Gastroesophageal sphincter (tissue), 3 donors: Measurements from ENCODE around the gene SLC7A11.

Source experiments
- EP300 ChIP-seq: sonication (generic); formaldehyde crosslinking; IDR thresholded peaks from one replicate; pipeline ENCODE4 v1.6.1; 2017; ENCODE audit warnings: antibody characterized with exemption, mild to moderate bottlenecking
- POLR2A ChIP-seq, 2 donors: fragments of 450-650 bp; IDR thresholded peaks; one replicate each; pipeline ENCODE4 v1.6.1; 2017; ENCODE audit warnings: antibody characterized with exemption in 2 of 2, mild to moderate bottlenecking in 2 of 2, moderate library complexity in 1 of 2
- POLR2AphosphoS5 ChIP-seq: sonication (generic); formaldehyde crosslinking; IDR thresholded peaks from one replicate; pipeline ENCODE4 v1.6.1; 2017; ENCODE audit warnings: antibody characterized with exemption
- TF ChIP-seq, protein P1 (sequence below), 4 experiments: fragments of 200-600 bp in 2 of 4; fragments of 450-650 bp in 2 of 4; sonication (generic) in 1 of 4; IDR thresholded peaks; one replicate each; pipeline ENCODE4 v1.5.1; 2017 to 2019; ENCODE audit warnings: antibody characterized with exemption in 4 of 4, mild to moderate bottlenecking in 2 of 4, moderate library complexity in 2 of 4

DNA sequence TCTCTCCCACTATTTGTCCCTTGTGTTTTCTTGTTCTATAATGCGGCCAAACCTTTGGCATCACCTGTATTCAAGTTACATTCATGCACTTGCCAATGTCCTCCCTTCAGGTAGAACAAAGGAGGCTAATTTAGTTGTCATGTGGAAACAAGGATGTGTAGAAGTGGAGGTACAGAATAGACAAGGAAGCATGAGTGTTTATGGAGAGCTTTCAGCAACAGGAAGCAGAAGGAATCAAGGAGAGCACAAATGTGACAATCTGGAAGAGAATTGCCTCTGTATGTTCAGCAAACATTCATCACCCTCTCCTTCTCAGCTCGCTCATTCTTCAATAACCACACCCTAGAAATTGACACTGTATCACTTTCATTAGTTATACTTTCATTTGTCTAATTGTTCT, 103.4 kb downstream of the SLC7A11 start:
- TF ChIP-seq, protein P1, sequence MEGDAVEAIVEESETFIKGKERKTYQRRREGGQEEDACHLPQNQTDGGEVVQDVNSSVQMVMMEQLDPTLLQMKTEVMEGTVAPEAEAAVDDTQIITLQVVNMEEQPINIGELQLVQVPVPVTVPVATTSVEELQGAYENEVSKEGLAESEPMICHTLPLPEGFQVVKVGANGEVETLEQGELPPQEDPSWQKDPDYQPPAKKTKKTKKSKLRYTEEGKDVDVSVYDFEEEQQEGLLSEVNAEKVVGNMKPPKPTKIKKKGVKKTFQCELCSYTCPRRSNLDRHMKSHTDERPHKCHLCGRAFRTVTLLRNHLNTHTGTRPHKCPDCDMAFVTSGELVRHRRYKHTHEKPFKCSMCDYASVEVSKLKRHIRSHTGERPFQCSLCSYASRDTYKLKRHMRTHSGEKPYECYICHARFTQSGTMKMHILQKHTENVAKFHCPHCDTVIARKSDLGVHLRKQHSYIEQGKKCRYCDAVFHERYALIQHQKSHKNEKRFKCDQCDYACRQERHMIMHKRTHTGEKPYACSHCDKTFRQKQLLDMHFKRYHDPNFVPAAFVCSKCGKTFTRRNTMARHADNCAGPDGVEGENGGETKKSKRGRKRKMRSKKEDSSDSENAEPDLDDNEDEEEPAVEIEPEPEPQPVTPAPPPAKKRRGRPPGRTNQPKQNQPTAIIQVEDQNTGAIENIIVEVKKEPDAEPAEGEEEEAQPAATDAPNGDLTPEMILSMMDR (IDR thresholded peaks at IDR 0.05) = no peak
- TF ChIP-seq POLR2A (IDR thresholded peaks at IDR 0.05) = no peak
- TF ChIP-seq EP300 = no peak
- TF ChIP-seq POLR2AphosphoS5 = no peak
